Lower leg skin (tissue), 4 donors: ENCODE results near the gene LIPT1. TPM values are rescaled to one million over a fixed set of nuclear protein-coding genes. Genes with fewer than 3 reads are reported as not detected.
"Not testable (repeated sequence)": the region's sequence is repeated elsewhere in the genome, so short reads cannot be mapped to it uniquely, and the experiment has no call there.

Source experiments
- DNase-seq, 2 donors: peaks; one replicate each; pipeline ENCODE4 v3.0.0-alpha.2; 2019; ENCODE audit warnings: low spot score in 2 of 2
- H3K4me3 ChIP-seq: fragments of 200-600 bp; sonication (generic); 2 replicates; pipeline ENCODE4 v1.5.1; 2017; ENCODE audit warnings: mild to moderate bottlenecking, low read depth; ENCODE audit not compliant: poor library complexity, severe bottlenecking
- CTCF ChIP-seq, 3 donors: fragments of 450-650 bp; IDR thresholded peaks; one replicate each; pipeline ENCODE4 v1.5.1; 2016; ENCODE audit warnings: antibody characterized with exemption in 3 of 3, mild to moderate bottlenecking in 3 of 3, moderate library complexity in 2 of 3
- POLR2A ChIP-seq, 2 donors: fragments of 450-650 bp; IDR thresholded peaks; one replicate each; pipeline ENCODE4 v1.6.1; 2016 to 2017; ENCODE audit warnings: antibody characterized with exemption in 2 of 2, mild to moderate bottlenecking in 1 of 2, moderate library complexity in 1 of 2
- WGBS, 2 donors: methylation state at CpG; one replicate each; pipeline ENCODE4 v1.1.5; 2018; 5-methylcytosine and 5-hydroxymethylcytosine counted together
- intact Hi-C: fragments of 100-400 bp; cut with DNase I; formaldehyde crosslinking; loops from one replicate; pipeline ENCODE4 v1.15.0; 2023; ENCODE audit warnings: low total_unique reads
- total RNA-seq, 4 donors: library from RNA; depleted of rRNA; stranded (reverse); fragments of >200 nt; gene quantifications; one replicate each; pipeline ENCODE4 v1.1.0, GENCODE V29; 2016

The LIPT1 gene
- total RNA-seq, 4 donors from 2014 or later: 3.3 to 9.8 (median 5.7) TPM

DNA sequence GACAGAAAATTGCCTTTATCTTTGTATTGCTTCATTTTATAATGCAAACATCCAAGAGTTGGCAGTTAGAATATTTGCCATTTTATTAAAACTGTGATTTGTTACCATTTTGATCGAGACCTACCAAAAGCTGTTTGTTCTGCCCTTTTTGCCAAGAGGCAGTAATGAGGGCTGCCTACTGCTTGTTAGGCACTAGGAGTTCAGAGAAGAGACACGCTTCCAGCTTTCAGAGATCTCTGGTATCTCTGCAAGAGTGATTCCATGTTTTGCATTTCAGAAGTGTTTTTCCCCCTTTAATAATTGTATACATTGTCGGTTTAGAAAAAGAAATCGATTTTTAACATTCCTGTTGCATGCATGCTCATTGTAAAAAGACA, 26.8 kb downstream of the LIPT1 start:
- no peak for TF ChIP-seq POLR2A (IDR thresholded peaks at IDR 0.05)
- DNase-seq: no peak
- peak overlapping the region; percentile 79 for H3K4me3 ChIP-seq
- 2 to 4% methylated on average over 4 of the region's 4 CpGs for WGBS, 2 donors
- intact Hi-C loops: no loop called here

- no peak for DNase-seq
- H3K4me3 ChIP-seq: no peak overlapping the region
Measured at GRCh38 chr2:99183025-99183424, 28.3 kb downstream of the LIPT1 start.

DNA sequence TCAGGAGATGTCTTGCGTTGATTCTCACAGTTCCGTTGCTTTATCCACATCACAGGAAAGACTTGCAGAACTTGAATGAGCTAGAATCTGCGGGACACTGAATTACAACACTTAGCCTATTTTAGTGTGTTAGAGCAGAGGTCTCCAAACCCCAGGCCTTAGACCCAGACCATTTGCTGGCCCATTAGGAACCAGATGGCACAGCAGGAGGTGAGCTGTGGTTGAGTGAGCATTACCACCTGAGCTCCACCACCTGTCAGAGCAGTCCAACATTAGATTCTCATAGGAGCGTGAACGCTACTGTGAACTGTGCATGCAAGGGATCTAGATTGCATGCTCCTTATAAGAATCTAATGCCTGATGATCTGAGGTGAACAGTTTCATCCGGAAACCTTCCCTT, 30.0 kb downstream of the LIPT1 start:
- intact Hi-C loops: no loop called here
- no peak for DNase-seq
- TF ChIP-seq CTCF (IDR thresholded peaks at IDR 0.05) (no peak), POLR2A (IDR thresholded peaks at IDR 0.05) (no peak)
- no peak overlapping the region for H3K4me3 ChIP-seq
- WGBS, 2 donors: 76 to 96% methylated on average over 6 of the region's 6 CpGs

More at GRCh38 chr2:99183025-99183424, 28.3 kb downstream of the LIPT1 start:
- 83 to 94% methylated on average over 3 of the region's 3 CpGs for WGBS, 2 donors
- intact Hi-C loops: no loop called here
- TF ChIP-seq CTCF (IDR thresholded peaks at IDR 0.05) (no peak), POLR2A (IDR thresholded peaks at IDR 0.05) (no peak)

- intact Hi-C loops: no loop called here
- H3K4me3 ChIP-seq: no peak overlapping the region
- DNase-seq: no peak
- TF ChIP-seq CTCF (IDR thresholded peaks at IDR 0.05) (no peak), POLR2A (IDR thresholded peaks at IDR 0.05) (no peak)
Measured at GRCh38 chr2:99187011-99187410, 32.2 kb downstream of the LIPT1 start.

GRCh38 chr2:99188357-99188756, 33.6 kb downstream of the LIPT1 start:
- no peak overlapping the region for H3K4me3 ChIP-seq
- intact Hi-C loops: no loop called here
- no peak for TF ChIP-seq POLR2A (IDR thresholded peaks at IDR 0.05)
- no peak for TF ChIP-seq CTCF (IDR thresholded peaks at IDR 0.05)
- 96 to 98% methylated on average over 3 of the region's 3 CpGs for WGBS, 2 donors
- no peak for DNase-seq

- TF ChIP-seq CTCF (IDR thresholded peaks at IDR 0.05) (no peak), POLR2A (IDR thresholded peaks at IDR 0.05) (no peak)
- no peak overlapping the region for H3K4me3 ChIP-seq
- 89 to 97% methylated on average over 1 of the region's 1 CpG for WGBS, 2 donors
- intact Hi-C loops: no loop called here
- DNase-seq: no peak
Measured at GRCh38 chr2:99190548-99190947, 35.8 kb downstream of the LIPT1 start.

- intact Hi-C loops: not testable (repeated sequence)
- 97 to 99% methylated on average over 4 of the region's 4 CpGs for WGBS, 2 donors
Measured at GRCh38 chr2:99192364-99192763, 37.6 kb downstream of the LIPT1 start.

More at GRCh38 chr2:99192364-99192763, 37.6 kb downstream of the LIPT1 start:
- not testable (repeated sequence) for H3K4me3 ChIP-seq, DNase-seq
